Epithelial cell of esophagus (primary cell): Measurements from ENCODE around the gene TNRC6B.

Experiments used
- DNase-seq: peaks from one replicate; pipeline ENCODE4 v3.0.0; 2010; ENCODE audit warnings: low read depth
- H3K4me3 ChIP-seq: 2 replicates; pipeline ENCODE4 v1.5.1; 2011; ENCODE audit warnings: mild to moderate bottlenecking, low read length, control low read depth
- TF ChIP-seq, protein P1 (sequence below): IDR thresholded peaks from 2 replicates; pipeline ENCODE4 v1.5.1; 2011; ENCODE audit warnings: low read depth, mild to moderate bottlenecking, low read length, control low read depth, inconsistent platforms; ENCODE audit not compliant: insufficient read depth; ENCODE audit errors: missing control alignments

Gene TNRC6B

DNA sequence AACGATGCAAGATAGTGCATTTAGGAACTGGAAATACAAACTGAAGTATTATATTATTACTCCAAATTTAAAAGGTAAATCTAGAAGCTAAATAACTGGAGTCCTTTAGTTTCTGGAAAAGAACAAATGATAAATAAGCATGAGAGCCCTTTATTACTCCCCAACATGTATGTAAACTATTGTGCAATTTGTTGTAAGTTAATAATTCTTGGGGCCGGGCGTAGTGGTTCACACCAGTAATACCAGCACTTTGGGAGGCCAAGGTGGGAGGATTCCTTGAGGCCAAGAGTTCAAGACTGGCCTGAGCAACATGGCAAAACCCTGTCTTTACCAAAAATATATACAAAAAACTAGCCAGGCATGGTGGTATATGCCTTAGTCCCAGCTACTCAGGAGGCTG is 203.7 kb downstream of the TNRC6B start:
- no peak for DNase-seq
- TF ChIP-seq, protein P1, sequence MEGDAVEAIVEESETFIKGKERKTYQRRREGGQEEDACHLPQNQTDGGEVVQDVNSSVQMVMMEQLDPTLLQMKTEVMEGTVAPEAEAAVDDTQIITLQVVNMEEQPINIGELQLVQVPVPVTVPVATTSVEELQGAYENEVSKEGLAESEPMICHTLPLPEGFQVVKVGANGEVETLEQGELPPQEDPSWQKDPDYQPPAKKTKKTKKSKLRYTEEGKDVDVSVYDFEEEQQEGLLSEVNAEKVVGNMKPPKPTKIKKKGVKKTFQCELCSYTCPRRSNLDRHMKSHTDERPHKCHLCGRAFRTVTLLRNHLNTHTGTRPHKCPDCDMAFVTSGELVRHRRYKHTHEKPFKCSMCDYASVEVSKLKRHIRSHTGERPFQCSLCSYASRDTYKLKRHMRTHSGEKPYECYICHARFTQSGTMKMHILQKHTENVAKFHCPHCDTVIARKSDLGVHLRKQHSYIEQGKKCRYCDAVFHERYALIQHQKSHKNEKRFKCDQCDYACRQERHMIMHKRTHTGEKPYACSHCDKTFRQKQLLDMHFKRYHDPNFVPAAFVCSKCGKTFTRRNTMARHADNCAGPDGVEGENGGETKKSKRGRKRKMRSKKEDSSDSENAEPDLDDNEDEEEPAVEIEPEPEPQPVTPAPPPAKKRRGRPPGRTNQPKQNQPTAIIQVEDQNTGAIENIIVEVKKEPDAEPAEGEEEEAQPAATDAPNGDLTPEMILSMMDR, result no peak
- no peak overlapping the region for H3K4me3 ChIP-seq

DNA sequence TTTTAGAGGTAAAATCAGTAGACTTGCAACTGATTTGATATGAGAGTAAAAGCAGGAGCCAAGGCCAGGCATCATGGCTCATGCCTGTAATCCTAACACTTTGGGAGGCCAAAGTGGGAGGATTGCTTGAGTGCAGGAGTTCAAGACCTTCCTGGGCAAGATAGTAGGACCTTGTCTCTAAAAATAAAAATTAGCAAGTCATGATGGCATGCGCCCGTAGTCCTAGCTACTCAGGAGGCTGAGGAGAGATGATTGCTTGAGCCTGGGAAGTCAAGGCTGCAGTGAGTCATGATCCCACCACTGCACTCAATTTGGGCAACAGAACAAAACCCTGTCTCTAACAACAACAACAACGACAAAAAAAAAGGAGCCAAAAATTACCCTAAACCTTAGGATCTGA is 206.2 kb downstream of the TNRC6B start:
- no peak for DNase-seq
- H3K4me3 ChIP-seq, result no peak overlapping the region
- TF ChIP-seq, protein P1, result no peak

DNA sequence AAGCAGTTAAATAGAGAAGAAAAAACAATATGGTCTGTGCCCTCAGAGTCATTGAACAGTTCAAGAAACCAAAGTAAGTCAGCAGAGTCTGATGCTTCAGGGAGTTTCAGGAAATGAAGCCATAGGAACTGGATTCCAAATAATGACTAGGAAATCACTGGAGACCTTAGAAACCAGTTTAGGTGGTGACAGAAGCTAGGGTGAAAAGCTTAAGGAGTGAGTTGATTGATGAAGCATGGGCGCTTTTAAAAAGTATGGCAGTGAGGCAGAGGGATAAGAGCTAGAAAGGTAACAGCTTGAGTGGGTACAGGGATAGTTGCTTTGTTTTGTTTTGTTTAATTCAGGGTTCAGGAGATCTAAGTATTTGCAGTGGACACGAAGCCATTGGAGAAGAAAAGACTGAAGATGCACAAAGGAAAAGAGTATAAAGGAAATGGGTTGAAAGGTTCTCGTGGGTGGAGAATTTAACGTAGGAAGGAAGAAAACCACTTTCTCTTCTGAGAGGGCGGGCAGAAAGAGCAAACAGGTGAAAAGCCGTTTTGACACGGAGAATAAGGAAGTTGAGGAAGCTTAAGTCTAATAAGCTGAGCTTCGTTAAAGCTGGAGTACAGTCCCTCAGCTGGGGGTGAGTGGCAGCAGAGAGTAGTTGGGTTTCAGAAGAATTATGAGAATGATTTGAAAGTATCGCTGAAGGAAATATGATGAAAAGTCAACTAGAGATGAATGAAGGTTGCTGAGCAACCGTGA is 207.5 kb downstream of the TNRC6B start:
- H3K4me3 ChIP-seq, result no peak overlapping the region
- DNase-seq, result peak; percentile 39
- TF ChIP-seq, protein P1, result no peak
